Gastroesophageal sphincter (tissue), 4 donors: Measurements from ENCODE around the gene SERPINA3. TPM values are rescaled to one million over a fixed set of nuclear protein-coding genes. Genes with fewer than 3 reads are reported as not detected.

Experiments used
- ATAC-seq: fragments of 150-250 bp; one replicate; pipeline ENCODE4 v1.9.1; 2016; ENCODE audit warnings: mild to moderate bottlenecking, moderate library complexity
- H3K27ac ChIP-seq, 4 donors: fragments of 200-600 bp; sonication (generic) in 3 of 4; 1 replicate in 3 of 4; 2 replicates in 1 of 4; pipeline ENCODE4 v1.5.1; 2016 to 2019
- H3K27me3 ChIP-seq: fragments of 200-600 bp; sonication (generic); one replicate; pipeline ENCODE4 v1.5.1; 2019
- H3K36me3 ChIP-seq, 2 donors: fragments of 200-600 bp; sonication (generic); one replicate each; pipeline ENCODE4 v1.5.1; 2019; ENCODE audit warnings: control low read depth in 1 of 2
- H3K4me1 ChIP-seq, 3 donors: fragments of 200-600 bp; sonication (generic); 1 replicate in 2 of 3; 2 replicates in 1 of 3; pipeline ENCODE4 v1.5.1; 2016 to 2019; ENCODE audit warnings: control low read depth in 2 of 3
- H3K4me3 ChIP-seq, 2 donors: fragments of 200-600 bp; sonication (generic); one replicate each; pipeline ENCODE4 v1.5.1; 2019; ENCODE audit warnings: mild to moderate bottlenecking in 1 of 2, moderate library complexity in 1 of 2
- H3K9me3 ChIP-seq, 3 donors: fragments of 200-600 bp; sonication (generic); one replicate each; pipeline ENCODE4 v1.5.1; 2017 to 2019; ENCODE audit warnings: control low read depth in 2 of 3
- EP300 ChIP-seq: sonication (generic); formaldehyde crosslinking; IDR thresholded peaks from one replicate; pipeline ENCODE4 v1.6.1; 2017; ENCODE audit warnings: antibody characterized with exemption, mild to moderate bottlenecking
- POLR2A ChIP-seq, 2 donors: fragments of 450-650 bp; IDR thresholded peaks; one replicate each; pipeline ENCODE4 v1.6.1; 2017; ENCODE audit warnings: antibody characterized with exemption in 2 of 2, mild to moderate bottlenecking in 2 of 2, moderate library complexity in 1 of 2
- POLR2AphosphoS5 ChIP-seq: sonication (generic); formaldehyde crosslinking; IDR thresholded peaks from one replicate; pipeline ENCODE4 v1.6.1; 2017; ENCODE audit warnings: antibody characterized with exemption
- WGBS, 2 donors: methylation state at CpG; one replicate each; pipeline ENCODE4 v1.1.5; 2018; ENCODE audit warnings: low coverage in 1 of 2; 5-methylcytosine and 5-hydroxymethylcytosine counted together
- total RNA-seq, 4 donors: library from RNA; depleted of rRNA; stranded (reverse); fragments of >200 nt; gene quantifications; one replicate each; pipeline ENCODE4 v1.1.0, GENCODE V29; 2016
- TF ChIP-seq, protein P1 (sequence below), 4 experiments: fragments of 200-600 bp in 2 of 4; fragments of 450-650 bp in 2 of 4; sonication (generic) in 1 of 4; IDR thresholded peaks; one replicate each; pipeline ENCODE4 v1.5.1; 2017 to 2019; ENCODE audit warnings: antibody characterized with exemption in 4 of 4, mild to moderate bottlenecking in 2 of 4, moderate library complexity in 2 of 4

SERPINA3 gene
- total RNA-seq, 4 donors from 2014 or later, result 58.4 to 263 (median 215) TPM

DNA sequence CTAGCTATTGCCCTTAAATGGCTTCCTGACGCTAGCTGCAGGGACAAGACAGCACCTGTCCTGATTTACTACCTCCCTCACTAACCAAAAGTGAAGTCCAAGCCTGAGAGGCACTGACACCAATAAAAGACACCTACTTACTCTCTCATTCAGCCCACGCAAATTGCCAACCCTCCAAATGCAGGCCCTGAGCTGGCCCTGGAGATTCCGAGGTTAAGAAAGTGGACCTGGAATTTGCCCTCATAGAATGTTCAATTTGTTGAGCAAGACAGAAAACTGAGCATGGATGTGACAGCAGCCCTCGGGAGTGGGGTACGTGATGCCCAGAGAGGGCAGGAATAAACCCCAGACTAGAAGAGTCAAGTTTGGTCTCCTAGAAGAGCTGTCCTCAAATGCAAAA lies 16.4 kb downstream of the SERPINA3 start:
- Histone ChIP-seq H3K4me3 (no peak overlapping the region), H3K27ac (no peak overlapping the region), H3K4me1 (no peaks in the 10 kb centered on the region), H3K9me3 (peaks cover 0 to 8% (median 0%) of the 10 kb centered on the region in 3 donors), H3K36me3 (peaks cover 0 to 7% of the 10 kb centered on the region in 2 donors), H3K27me3 (peaks cover 46% of the 10 kb centered on the region)
- ATAC-seq, result no peak
- WGBS, 2 donors, result 87 to 95% methylated on average over 2 to 3 of the region's 5 CpGs
- no peak for TF ChIP-seq POLR2A (IDR thresholded peaks at IDR 0.05)
- TF ChIP-seq, protein P1, sequence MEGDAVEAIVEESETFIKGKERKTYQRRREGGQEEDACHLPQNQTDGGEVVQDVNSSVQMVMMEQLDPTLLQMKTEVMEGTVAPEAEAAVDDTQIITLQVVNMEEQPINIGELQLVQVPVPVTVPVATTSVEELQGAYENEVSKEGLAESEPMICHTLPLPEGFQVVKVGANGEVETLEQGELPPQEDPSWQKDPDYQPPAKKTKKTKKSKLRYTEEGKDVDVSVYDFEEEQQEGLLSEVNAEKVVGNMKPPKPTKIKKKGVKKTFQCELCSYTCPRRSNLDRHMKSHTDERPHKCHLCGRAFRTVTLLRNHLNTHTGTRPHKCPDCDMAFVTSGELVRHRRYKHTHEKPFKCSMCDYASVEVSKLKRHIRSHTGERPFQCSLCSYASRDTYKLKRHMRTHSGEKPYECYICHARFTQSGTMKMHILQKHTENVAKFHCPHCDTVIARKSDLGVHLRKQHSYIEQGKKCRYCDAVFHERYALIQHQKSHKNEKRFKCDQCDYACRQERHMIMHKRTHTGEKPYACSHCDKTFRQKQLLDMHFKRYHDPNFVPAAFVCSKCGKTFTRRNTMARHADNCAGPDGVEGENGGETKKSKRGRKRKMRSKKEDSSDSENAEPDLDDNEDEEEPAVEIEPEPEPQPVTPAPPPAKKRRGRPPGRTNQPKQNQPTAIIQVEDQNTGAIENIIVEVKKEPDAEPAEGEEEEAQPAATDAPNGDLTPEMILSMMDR (IDR thresholded peaks at IDR 0.05), result no peak
- TF ChIP-seq EP300, result no peak
- no peak for TF ChIP-seq POLR2AphosphoS5

DNA sequence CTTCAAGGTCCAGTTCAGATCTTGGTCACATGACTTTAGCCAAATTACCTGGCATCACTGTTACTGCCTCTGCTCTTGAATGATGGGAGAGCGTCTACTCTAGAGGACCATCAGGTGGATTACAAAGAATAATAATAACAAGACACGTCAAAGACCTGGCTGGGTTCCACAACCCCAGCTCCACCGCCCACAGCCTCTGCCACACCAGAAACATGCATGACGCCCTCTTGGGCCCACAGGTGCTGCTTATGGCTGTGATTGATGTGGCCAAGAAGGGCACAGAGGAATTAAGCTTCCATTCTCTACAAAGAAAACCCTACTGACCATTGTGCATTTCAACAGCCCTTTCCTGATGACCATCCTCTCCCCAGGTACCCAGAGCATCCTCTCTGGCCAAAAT lies 18.2 kb downstream of the SERPINA3 start:
- Histone ChIP-seq H3K4me1 (no peaks in the 10 kb centered on the region), H3K27me3 (peaks cover 40% of the 10 kb centered on the region), H3K9me3 (peaks cover 0 to 8% (median 0%) of the 10 kb centered on the region in 3 donors), H3K36me3 (no peaks in the 10 kb centered on the region), H3K4me3 (no peak overlapping the region), H3K27ac (no peak overlapping the region)
- TF ChIP-seq POLR2AphosphoS5 (no peak), POLR2A (IDR thresholded peaks at IDR 0.05) (no peak), EP300 (no peak)
- TF ChIP-seq, protein P1 (IDR thresholded peaks at IDR 0.05), result no peak
- ATAC-seq, result no peak
- 70 to 73% methylated on average over 2 of the region's 4 CpGs for WGBS, 2 donors

DNA sequence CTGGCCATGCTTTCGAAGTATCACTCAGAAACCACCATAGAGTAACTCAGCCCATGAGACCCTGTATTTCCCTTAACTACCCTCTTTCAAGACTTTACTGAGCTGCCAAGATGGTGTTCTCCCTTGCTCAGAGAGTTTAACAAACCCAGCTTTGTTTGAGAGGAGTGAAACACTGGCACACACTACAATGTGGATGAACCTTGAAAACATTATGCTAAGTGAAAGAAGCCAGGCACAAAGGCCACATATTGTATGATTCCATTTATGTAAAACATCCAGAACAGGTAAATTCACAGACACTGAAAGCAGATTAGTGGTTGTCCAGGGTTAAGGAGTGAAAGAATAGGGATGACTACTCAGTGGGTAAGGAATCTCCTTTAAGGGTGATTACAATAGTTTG lies 18.9 kb downstream of the SERPINA3 start:
- no peaks in the 10 kb centered on the region for H3K4me1 ChIP-seq
- no peak overlapping the region for H3K27ac ChIP-seq
- peaks cover 0 to 8% (median 0%) of the 10 kb centered on the region in 3 donors for H3K9me3 ChIP-seq
- no peak overlapping the region for H3K4me3 ChIP-seq
- TF ChIP-seq POLR2A (IDR thresholded peaks at IDR 0.05) (no peak), POLR2AphosphoS5 (no peak), EP300 (no peak)
- TF ChIP-seq, protein P1 (IDR thresholded peaks at IDR 0.05), result no peak
- no peaks in the 10 kb centered on the region for H3K36me3 ChIP-seq
- WGBS, 2 donors, result 63 to 100% methylated on average over 1 of the region's 1 CpG
- H3K27me3 ChIP-seq, result peaks cover 40% of the 10 kb centered on the region
- ATAC-seq, result no peak

DNA sequence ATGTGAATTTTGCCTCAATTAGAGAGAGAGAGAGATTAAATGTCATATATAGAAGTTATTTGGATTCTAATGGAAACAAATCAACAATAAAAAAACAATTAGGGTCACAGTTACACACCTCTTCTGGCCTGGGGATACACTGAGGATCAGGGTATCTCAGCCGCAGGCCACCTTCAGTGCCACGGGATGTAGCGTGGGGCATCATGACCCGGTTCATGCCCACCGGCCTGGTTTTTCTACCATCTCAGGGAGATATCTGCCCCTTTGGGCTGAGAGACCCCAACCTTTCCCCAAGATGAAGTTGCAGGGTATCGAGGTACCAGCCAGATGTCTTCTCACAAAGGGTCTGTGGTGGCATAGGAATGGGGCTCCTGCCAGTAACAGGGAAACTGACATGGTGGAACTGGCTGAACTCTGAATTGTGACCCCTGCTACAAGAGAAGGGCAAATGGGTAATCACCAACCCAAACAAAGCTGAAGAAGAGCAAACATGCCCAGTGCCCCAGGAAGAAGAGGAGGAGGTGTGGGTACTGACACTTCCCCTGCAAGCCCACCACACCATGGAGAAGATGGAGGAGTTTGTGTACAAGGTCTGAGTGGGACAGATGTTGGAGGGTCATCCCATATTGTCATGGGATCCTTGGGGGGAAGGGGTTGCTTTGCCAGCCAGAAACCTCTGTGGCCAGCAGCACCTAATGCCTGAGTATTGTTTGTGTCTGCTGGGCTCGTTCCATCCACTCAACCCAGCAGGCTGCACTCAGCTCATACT lies 19.5 kb downstream of the SERPINA3 start:
- H3K4me1 ChIP-seq, result no peaks in the 10 kb centered on the region
- no peaks in the 10 kb centered on the region for H3K36me3 ChIP-seq
- no peak overlapping the region for H3K27ac ChIP-seq
- no peak for ATAC-seq
- no peak overlapping the region for H3K4me3 ChIP-seq
- WGBS, 2 donors, result 87 to 95% methylated on average over 4 to 5 of the region's 7 CpGs
- no peak for TF ChIP-seq POLR2AphosphoS5
- TF ChIP-seq EP300, result no peak
- TF ChIP-seq, protein P1 (IDR thresholded peaks at IDR 0.05), result no peak
- no peak for TF ChIP-seq POLR2A (IDR thresholded peaks at IDR 0.05)
- peaks cover 40% of the 10 kb centered on the region for H3K27me3 ChIP-seq
- H3K9me3 ChIP-seq, result peaks cover 0 to 8% (median 0%) of the 10 kb centered on the region in 3 donors

DNA sequence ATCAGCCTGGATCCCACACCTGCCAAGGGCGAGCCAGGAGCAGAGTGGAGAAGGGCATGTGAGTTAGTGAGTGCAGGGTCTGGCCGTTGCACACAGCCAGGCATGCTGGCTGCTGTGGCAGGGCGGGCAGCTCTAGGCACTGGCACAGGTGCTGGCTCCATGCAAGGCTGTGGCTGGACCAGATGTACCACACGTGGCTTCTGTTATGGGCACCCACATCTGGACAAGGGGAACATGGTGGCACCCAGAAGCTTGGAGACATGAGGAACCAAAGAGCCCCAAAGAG lies 20.1 kb downstream of the SERPINA3 start:
- no peak overlapping the region for H3K4me3 ChIP-seq
- H3K27ac ChIP-seq, result no peak overlapping the region
- peaks cover 0 to 8% (median 0%) of the 10 kb centered on the region in 3 donors for H3K9me3 ChIP-seq
- no peak for ATAC-seq
- WGBS, 2 donors, result no CpG with 5 or more reads among the region's 4 CpGs
- H3K27me3 ChIP-seq, result peaks cover 36% of the 10 kb centered on the region
- TF ChIP-seq POLR2A (IDR thresholded peaks at IDR 0.05) (no peak), POLR2AphosphoS5 (no peak), EP300 (no peak)
- TF ChIP-seq, protein P1 (IDR thresholded peaks at IDR 0.05), result no peak
- no peaks in the 10 kb centered on the region for H3K36me3 ChIP-seq
- H3K4me1 ChIP-seq, result no peaks in the 10 kb centered on the region
